Activated CD8-positive, alpha-beta memory T cell treated with anti-CD3 and anti-CD28 coated beads, Interleukin-2, amount 10 ng/mL, durations not matched to agents 7 days and 5 days (primary cell): ENCODE data around the gene INSYN1. TPM values are rescaled to one million over a fixed set of nuclear protein-coding genes. Genes with fewer than 3 reads are reported as not detected.
"Not testable (repeated sequence)": the region's sequence is repeated elsewhere in the genome, so short reads cannot be mapped to it uniquely, and the experiment has no call there.

ENCODE experiments used
- ATAC-seq: fragments of 150-1000 bp; cut with Tn5 transposase; one replicate; pipeline ENCODE4 v1.10.0; 2021; ENCODE audit warnings: moderate library complexity
- CTCF ChIA-PET: fragments of 350-600 bp; sonication (Branson Sonifier 250); formaldehyde crosslinking; loops from one replicate; lab custom pipeline; 2021; ENCODE audit warnings: antibody characterized with exemption; lab: Charles Lee
- DNase-seq: peaks from one replicate; pipeline ENCODE4 v3.0.0-alpha.2; 2020
- H3K27ac Mint-ChIP-seq: one replicate; pipeline ENCODE4 v1.8.0; 2021; ENCODE audit warnings: mild to moderate bottlenecking, mixed read lengths
- H3K27me3 Mint-ChIP-seq: one replicate; pipeline ENCODE4 v1.8.0; 2021; ENCODE audit warnings: mixed read lengths
- H3K36me3 Mint-ChIP-seq: one replicate; pipeline ENCODE4 v1.8.0; 2021; ENCODE audit warnings: mild to moderate bottlenecking, mixed read lengths
- H3K4me1 Mint-ChIP-seq: one replicate; pipeline ENCODE4 v1.8.0; 2021; ENCODE audit warnings: mixed read lengths
- H3K4me3 Mint-ChIP-seq: one replicate; pipeline ENCODE4 v1.8.0; 2021; ENCODE audit warnings: mild to moderate bottlenecking, moderate library complexity, mixed read lengths
- H3K9me3 Mint-ChIP-seq: one replicate; pipeline ENCODE4 v1.8.0; 2022; ENCODE audit warnings: low read depth, mixed read lengths
- total RNA-seq, 2 experiments: library from RNA; stranded (reverse); gene quantifications; one replicate each; pipeline ENCODE4 v1.2.3, GENCODE V29; 2021

The INSYN1 gene, protein sequence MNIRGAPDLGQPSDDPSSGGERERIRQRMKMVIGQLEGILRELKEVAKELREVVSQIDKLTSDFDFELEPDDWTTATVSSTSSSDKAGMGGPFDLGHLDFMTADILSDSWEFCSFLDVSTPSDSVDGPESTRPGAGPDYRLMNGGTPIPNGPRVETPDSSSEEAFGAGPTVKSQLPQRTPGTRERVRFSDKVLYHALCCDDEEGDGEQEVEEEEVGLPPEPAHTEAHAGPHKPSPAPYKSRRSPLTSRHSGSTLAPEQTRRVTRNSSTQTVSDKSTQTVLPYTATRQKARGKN
- not detected for total RNA-seq

- CTCF ChIA-PET = no interaction called here
- Mint-ChIP-seq H3K27me3 (peaks cover 51% of the 10 kb centered on the region), H3K4me3 (no peak within 1 kb of the TSS), H3K9me3 (no peaks in the 10 kb centered on the region), H3K27ac (no peak within 1 kb of the TSS), H3K36me3 (no peaks in the 10 kb centered on the region), H3K4me1 (no peaks in the 10 kb centered on the region)
- no peak for DNase-seq
- ATAC-seq = no peak
Measured at GRCh38 chr15:73753250-73754130, at the start of gene INSYN1. Gene INSYN1, minus strand, starts transcription at chr15:73753351. Its CDS starts 2,221 bp downstream, at chr15:73751130.

GRCh38 chr15:73802431-73803041 is 49.4 kb upstream of the INSYN1 start:
- DNase-seq (no peak), ATAC-seq (no peak)
- no peak overlapping the region for H3K4me3 Mint-ChIP-seq
- no peaks in the 10 kb centered on the region for H3K9me3 Mint-ChIP-seq
- H3K27ac Mint-ChIP-seq = no peak overlapping the region
- CTCF ChIA-PET = no interaction called here
- H3K27me3 Mint-ChIP-seq = peaks cover 7% of the 10 kb centered on the region
- peaks cover 7% of the 10 kb centered on the region for H3K4me1 Mint-ChIP-seq
- H3K36me3 Mint-ChIP-seq = no peaks in the 10 kb centered on the region

DNA sequence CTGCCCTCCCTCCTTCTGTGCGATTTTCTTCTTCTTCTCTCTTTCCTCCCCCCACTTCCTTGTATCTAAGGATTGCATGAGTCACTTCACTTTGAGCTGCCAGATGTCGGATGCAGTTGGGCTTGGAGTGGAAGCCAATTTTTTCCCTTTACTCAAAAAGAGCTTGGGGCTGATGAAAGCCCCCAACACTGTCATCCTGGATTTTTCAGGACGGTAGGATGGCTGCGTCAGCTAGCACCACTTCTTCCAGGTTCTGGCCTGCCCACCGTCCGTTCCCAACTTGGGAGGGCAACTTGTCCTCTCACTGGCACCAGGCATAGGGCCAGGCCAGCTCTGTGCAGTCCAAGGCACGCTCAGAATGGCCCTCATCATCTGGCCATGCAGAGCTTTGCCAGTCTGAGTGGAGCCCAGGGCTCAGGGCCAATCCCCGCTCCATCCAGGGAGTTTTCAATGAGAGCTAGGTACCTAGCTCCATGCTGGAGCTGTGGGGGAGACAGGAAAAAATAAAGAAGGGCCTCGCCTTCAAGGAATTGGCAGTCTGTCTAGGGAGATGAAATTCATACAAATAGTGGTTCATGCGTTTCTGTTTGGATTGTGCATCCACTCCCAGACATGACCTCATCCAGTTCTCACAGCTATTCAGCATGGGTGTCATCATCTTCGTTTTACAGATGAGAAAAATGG is 47.7 kb upstream of the INSYN1 start:
- ATAC-seq = no peak
- DNase-seq = no peak
- Mint-ChIP-seq H3K4me1 (peaks cover 7% of the 10 kb centered on the region), H3K27ac (no peak overlapping the region), H3K27me3 (peaks cover 7% of the 10 kb centered on the region), H3K4me3 (no peak overlapping the region), H3K36me3 (no peaks in the 10 kb centered on the region), H3K9me3 (no peaks in the 10 kb centered on the region)
- CTCF ChIA-PET = no interaction called here

DNA sequence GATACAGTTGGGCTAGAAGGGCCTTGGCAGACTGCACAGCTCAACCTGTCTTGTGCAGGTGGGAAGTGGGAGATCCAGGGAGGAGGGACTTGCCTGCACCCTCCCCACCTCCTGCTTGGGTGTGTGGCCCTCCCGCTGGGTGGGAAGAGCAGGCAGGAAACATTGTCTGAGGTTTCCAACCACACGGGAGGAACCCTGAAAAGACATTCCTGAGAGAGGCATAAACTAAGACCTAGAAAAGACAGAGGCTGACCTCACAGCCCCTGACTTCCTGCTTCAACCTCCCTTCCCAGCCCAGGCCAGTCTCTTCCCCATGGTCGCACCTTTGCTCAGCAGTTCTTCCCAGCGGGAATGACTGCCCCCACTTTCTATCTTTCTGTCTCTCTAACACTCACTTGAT is 46.3 kb upstream of the INSYN1 start:
- no peak overlapping the region for H3K4me3 Mint-ChIP-seq
- DNase-seq = no peak
- ATAC-seq = no peak
- H3K27ac Mint-ChIP-seq = no peak overlapping the region
- H3K9me3 Mint-ChIP-seq = no peaks in the 10 kb centered on the region
- peaks cover 7% of the 10 kb centered on the region for H3K4me1 Mint-ChIP-seq
- CTCF ChIA-PET = no interaction called here
- no peaks in the 10 kb centered on the region for H3K36me3 Mint-ChIP-seq
- H3K27me3 Mint-ChIP-seq = peaks cover 3% of the 10 kb centered on the region

DNA sequence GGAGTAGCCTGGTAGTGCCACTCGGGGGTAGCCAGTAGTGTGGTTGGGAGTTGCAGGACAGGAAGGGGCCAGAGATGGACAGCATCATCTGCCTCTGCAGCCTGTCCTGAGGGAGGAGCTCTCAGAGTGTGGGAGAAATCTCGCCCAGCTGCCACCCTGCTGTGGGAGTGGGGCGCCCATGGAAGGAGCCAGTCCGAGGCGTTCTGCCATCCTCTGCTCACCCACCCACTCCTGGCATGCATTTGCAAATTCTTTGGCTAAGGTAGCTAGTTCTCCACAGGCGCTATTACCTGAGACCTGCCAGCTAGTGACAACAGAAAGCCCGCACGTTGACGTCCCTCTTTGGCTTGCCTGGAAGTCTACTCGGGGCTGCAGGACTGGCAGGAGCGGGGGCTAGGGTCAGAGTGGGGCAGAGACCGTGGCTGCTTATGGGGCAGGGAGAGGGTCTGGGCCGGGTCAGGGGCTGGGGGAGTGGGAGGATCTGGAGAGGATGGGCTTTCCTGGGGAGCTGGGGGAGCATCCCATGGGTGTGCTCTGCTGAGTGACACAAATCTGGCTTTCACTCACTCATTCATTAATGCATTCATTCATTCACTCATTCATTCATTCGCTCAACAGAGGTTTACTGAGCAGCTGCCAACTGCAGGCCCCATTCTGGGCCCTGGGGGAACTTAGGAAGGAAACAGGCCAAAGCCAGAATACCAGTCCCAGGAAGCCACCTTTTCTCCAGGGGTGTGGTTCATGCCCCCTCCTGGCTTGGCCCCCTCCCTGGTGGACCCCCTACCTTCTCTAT is 44.4 kb upstream of the INSYN1 start:
- Mint-ChIP-seq H3K36me3 (no peaks in the 10 kb centered on the region), H3K27ac (no peak overlapping the region), H3K4me1 (peaks cover 7% of the 10 kb centered on the region), H3K9me3 (no peaks in the 10 kb centered on the region), H3K4me3 (no peak overlapping the region), H3K27me3 (peaks cover 4% of the 10 kb centered on the region)
- no peak for ATAC-seq
- CTCF ChIA-PET = no interaction called here
- DNase-seq = no peak

DNA sequence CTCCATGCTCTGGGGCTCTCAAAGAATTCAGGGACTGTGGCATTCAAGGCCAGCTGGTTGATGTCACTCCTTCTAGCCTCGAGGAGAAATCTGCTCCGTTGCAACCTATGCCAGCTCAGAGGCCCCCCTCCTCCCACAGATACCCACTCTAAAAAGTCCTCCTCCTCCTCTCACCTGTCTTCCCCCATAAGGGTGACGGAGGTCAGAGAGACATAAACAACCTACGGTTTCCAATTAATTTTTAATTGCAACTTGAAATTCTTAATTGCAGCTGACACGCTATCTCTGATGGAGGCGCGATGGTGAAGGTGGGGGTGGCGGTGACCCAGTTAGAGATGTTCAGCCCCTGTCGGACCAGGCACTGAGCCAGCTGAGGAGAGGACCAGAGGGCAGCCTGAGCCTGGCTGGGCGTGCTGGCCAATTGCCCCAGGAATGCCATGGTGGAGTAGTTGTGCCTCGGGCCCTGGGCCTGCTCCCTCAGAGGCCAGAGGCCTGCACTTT is 43.2 kb upstream of the INSYN1 start:
- H3K36me3 Mint-ChIP-seq = no peaks in the 10 kb centered on the region
- H3K27ac Mint-ChIP-seq = no peak overlapping the region
- H3K4me3 Mint-ChIP-seq = no peak overlapping the region
- H3K27me3 Mint-ChIP-seq = peaks cover 4% of the 10 kb centered on the region
- DNase-seq = no peak
- no peak for ATAC-seq
- CTCF ChIA-PET = no interaction called here
- peaks cover 7% of the 10 kb centered on the region for H3K4me1 Mint-ChIP-seq
- no peaks in the 10 kb centered on the region for H3K9me3 Mint-ChIP-seq

DNA sequence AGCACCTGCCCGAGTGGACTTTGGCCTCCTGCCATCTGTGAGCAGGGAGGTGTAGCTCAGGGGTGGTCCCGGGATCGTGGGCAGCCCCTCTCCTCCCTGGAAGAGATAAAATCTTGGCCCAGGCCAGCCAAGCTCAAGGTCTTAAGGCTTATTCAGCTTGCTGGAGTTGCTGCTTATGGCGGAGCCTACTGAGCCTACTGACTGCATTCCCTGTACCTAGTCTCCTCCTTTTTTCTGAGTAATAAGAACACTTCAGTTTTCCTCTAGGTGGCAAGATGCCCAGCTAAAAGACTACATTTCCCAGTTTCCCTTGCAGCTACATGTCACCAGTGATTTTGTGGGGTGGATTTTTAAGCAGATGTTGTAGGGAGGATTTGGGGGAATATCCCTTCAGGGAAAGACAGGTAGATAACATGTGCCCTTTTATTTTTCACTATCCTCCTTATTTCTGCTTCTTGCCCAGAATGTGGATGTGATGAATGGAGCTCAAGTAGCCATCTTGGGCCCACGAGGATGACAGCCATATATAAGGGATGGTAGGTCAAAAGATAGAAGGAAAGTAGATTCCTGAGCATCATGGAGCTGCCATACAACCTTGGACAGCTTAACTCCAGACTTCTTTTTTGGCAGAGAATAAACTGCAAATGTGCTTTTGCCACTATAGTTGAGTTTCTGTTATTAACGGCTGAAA is 41.4 kb upstream of the INSYN1 start:
- CTCF ChIA-PET = no interaction called here
- no peak overlapping the region for H3K4me3 Mint-ChIP-seq
- H3K4me1 Mint-ChIP-seq = peaks cover 4% of the 10 kb centered on the region
- H3K27me3 Mint-ChIP-seq = peaks cover 2% of the 10 kb centered on the region
- DNase-seq (no peak), ATAC-seq (no peak)
- no peak overlapping the region for H3K27ac Mint-ChIP-seq
- no peaks in the 10 kb centered on the region for H3K36me3 Mint-ChIP-seq
- H3K9me3 Mint-ChIP-seq = no peaks in the 10 kb centered on the region

DNA sequence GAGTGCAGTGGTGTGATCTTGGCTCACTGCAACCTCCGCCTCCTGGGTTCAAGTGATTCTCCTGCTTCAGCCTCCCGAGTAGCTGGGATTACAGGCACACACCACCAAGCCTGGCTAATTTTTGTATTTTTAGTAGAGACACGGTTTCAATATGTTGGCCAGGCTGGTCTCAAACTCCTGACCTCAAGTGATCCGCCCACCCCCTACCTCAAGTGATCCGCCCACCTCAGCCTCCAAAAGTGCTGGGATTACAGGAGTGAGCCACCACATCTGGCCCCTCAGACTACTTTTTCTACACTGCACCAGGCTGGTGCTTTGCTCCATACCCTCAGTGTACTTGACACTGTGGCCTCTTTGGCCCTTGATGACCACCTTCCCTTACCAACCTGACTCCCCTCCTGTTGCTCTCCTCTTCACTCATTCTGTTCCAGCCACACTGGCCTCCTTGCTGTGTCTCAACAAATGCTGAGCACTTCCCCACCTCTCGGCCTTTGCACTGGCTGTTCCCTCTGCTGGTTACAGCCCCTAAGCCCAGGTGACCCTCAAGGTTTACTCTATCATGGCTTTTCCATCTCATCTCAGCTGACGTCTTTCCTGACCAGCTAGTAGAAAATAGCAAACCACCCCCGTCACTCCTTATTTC is 39.9 kb upstream of the INSYN1 start:
- CTCF ChIA-PET, H3K27me3 Mint-ChIP-seq, H3K4me1 Mint-ChIP-seq, DNase-seq, ATAC-seq, H3K9me3 Mint-ChIP-seq, H3K36me3 Mint-ChIP-seq, H3K27ac Mint-ChIP-seq, H3K4me3 Mint-ChIP-seq: not testable (repeated sequence)

GRCh38 chr15:73792415-73792814 is 39.3 kb upstream of the INSYN1 start:
- no peaks in the 10 kb centered on the region for H3K4me1 Mint-ChIP-seq
- no peak for ATAC-seq

GRCh38 chr15:73789521-73790240 is 36.5 kb upstream of the INSYN1 start:
- H3K27ac Mint-ChIP-seq = no peak overlapping the region
- CTCF ChIA-PET = no interaction called here
- DNase-seq = no peak
- no peak for ATAC-seq
- H3K27me3 Mint-ChIP-seq = peaks cover 2% of the 10 kb centered on the region
- H3K4me3 Mint-ChIP-seq = no peak overlapping the region
- no peaks in the 10 kb centered on the region for H3K4me1 Mint-ChIP-seq
- H3K36me3 Mint-ChIP-seq = no peaks in the 10 kb centered on the region
- H3K9me3 Mint-ChIP-seq = no peaks in the 10 kb centered on the region

More at GRCh38 chr15:73792415-73792814, 39.3 kb upstream of the INSYN1 start:
- Mint-ChIP-seq H3K4me3 (no peak overlapping the region), H3K9me3 (no peaks in the 10 kb centered on the region), H3K27ac (no peak overlapping the region), H3K27me3 (peaks cover 2% of the 10 kb centered on the region), H3K36me3 (no peaks in the 10 kb centered on the region)
- CTCF ChIA-PET = no interaction called here
- DNase-seq = no peak

- ATAC-seq (no peak), DNase-seq (no peak)
- Mint-ChIP-seq H3K27ac (no peak overlapping the region), H3K36me3 (no peaks in the 10 kb centered on the region), H3K9me3 (no peaks in the 10 kb centered on the region), H3K4me1 (no peaks in the 10 kb centered on the region), H3K27me3 (peaks cover 1% of the 10 kb centered on the region), H3K4me3 (no peak overlapping the region)
- CTCF ChIA-PET = no interaction called here
Measured at GRCh38 chr15:73787621-73788020, 34.5 kb upstream of the INSYN1 start.
